T47D (cell line): ENCODE results near the gene PTPN21.

Experiments used
- DNase-seq, 2 experiments: peaks; one replicate each; pipeline versions ENCODE4 v3.0.0 to v3.0.0-alpha.2; 2011 to 2012; ENCODE audit warnings: low read depth in 1 of 2, low spot score in 1 of 2
- JUND ChIP-seq: IDR thresholded peaks from 2 replicates; pipeline ENCODE4 v1.6.1; 2012; ENCODE audit warnings: low read depth
- in situ Hi-C: cut with HindIII; loops from 2 replicates; pipeline ENCODE4 v1.10.0; 2016; ENCODE audit warnings: low sequenced_read_pairs, low pct_unique_long_range_greater_than_20kb

PTPN21 gene

DNA sequence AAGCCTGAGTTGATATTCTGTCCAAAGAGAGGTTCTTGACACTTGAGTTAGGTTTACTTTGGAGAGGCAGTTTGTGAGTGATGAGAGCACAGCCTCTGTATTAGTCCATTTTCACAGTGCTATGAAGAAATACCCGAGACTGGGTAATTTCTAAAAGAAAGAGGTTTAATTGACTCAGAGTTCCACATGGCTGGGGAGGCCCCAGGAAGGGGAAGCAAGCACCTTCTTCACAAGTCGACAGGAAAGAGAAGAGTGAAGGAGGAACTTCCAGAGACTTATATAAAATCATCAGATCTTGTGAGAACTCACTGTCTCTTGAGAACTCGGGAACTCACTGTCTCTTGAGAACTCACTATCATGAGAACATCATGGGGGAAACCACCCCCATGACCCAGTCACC lies 13.4 kb upstream of the PTPN21 start:
- in situ Hi-C loops: no loop called here
- TF ChIP-seq JUND: no peak
- DNase-seq: no peak

DNA sequence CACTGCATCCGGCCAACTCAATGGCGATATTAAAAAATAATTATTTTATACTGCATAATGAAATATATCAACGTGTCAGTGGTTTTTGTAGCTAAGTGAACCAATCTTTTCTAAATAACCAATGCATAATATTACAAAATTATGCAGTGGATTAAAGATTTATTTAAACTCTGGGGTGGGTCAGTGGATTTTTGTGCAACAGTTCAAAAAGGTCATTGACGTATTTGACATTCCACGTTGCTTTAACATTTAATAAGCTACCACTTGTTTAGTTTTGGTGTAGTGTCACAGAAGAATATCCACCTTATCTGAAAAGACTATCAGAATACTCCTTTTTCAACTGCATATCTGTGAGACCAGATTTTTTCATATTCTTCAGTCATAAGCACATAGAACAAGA lies 10.6 kb upstream of the PTPN21 start:
- in situ Hi-C loops: no loop called here
- no peak for TF ChIP-seq JUND
- no peak for DNase-seq

- DNase-seq: no peak
- no peak for TF ChIP-seq JUND
Observed at GRCh38 chr14:88563845-88564244, 9.0 kb upstream of the PTPN21 start.

DNA sequence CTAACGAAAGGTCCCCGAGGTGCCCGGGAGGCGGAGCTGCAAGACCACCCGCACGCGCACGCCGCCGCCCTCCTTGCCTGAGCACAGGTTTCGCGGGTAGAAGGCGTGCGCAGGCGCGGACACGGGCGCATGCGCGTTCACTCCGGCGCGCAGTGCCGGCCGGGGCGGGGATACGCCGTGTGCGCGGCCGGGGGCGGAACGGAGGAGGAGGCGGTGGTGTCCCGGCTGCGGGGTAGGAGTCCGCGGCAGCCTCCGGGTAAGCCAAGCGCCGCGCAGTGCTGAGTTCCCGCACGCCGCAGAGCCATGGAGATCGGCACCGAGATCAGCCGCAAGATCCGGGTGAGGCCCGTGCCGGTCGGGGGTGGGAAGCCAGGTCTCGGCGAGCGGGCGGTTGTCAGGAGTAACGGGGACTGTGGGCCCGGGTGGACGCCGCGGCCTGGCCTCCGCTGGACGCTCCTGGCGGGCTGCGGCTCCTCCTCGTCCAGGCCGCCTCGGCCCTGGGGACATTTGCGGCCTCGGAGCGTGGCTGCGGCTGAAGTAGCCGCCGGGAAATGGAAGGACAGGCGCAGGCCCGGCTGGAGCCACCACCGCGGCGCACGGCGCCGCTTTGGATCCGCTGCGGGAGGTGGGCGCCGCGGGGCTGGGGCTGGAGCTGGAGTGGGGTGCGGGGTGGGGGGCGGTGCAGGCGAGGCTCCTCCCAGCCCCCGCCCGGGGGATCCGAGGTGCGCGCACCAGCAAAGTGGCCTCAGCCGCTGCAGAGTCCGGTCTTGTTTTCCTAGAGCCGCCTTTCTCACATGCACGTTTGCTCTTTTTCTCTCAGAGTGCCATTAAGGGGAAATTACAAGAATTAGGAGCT lies 8.3 kb upstream of the PTPN21 start, which contains the start of gene ZC3H14:
TSS of gene ZC3H14 (plus strand) at position 207 of the 856 bp plus-strand sequence. CDS start at position 304, 97 bp downstream.
- peak; percentile 87 to 94 for DNase-seq

More at GRCh38 chr14:88563845-88564244, 9.0 kb upstream of the PTPN21 start:
- in situ Hi-C loops: no loop called here

DNA sequence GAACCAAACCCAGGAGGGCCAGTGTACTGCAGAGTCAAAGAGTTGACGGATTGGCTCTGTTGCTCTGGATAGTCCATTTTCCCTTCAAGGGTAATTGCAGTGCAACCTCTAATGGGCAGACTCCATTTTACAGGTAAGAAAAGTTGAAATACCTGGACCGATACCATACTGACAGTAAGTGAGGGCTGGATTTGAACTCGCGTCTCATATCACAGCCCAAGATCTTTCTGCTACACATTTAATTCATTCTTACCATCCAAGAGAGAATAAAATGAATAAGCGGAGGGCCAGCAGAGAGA lies 7.7 kb upstream of the PTPN21 start:
- TF ChIP-seq JUND: no peak
- in situ Hi-C loops: no loop called here
- DNase-seq: no peak

More for the DNA sequence above, 8.3 kb upstream of the PTPN21 start, which contains the start of gene ZC3H14:
- no peak for TF ChIP-seq JUND
- in situ Hi-C loops: no loop called here

- in situ Hi-C loops: no loop called here
- DNase-seq: peak; percentile 38 to 63
- TF ChIP-seq JUND: no peak
Observed at GRCh38 chr14:88559852-88560251, 5.0 kb upstream of the PTPN21 start.

GRCh38 chr14:88556581-88556980 lies 1.8 kb upstream of the PTPN21 start:
- in situ Hi-C loops: no loop called here
- no peak for TF ChIP-seq JUND
- DNase-seq: no peak

DNA sequence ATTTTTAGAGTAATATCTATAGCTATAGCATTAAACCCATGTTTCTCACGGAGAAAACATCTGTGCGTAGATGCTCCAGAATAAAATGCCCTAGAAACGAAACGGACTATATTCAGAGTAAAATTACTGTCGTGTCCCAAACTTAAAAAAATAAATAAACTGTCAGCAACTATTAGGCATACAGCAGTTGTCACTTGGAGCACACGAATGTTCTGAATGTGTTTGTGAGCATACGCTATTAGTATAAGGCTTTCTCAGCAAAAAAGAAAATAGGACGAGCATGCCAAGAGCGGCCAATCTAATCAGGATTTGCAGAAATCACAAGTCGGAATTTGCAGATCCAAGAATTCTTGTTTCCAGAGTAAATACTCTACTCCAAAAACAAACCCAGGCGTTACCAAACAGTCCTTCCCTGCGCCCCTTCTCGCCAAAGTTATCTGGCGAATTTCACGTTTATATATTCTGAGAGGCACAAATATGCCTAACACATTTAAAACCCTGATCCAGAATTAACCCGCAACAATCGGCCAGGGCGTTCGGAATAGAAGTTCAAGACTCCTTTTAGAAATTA lies 836 bp downstream of the PTPN21 start:
- TF ChIP-seq JUND: no peak
- in situ Hi-C loops: no loop called here
- no peak for DNase-seq

- no peak for TF ChIP-seq JUND
- DNase-seq: no peak
- in situ Hi-C loops: no loop called here
Observed at GRCh38 chr14:88552876-88553275, 1.9 kb downstream of the PTPN21 start.

DNA sequence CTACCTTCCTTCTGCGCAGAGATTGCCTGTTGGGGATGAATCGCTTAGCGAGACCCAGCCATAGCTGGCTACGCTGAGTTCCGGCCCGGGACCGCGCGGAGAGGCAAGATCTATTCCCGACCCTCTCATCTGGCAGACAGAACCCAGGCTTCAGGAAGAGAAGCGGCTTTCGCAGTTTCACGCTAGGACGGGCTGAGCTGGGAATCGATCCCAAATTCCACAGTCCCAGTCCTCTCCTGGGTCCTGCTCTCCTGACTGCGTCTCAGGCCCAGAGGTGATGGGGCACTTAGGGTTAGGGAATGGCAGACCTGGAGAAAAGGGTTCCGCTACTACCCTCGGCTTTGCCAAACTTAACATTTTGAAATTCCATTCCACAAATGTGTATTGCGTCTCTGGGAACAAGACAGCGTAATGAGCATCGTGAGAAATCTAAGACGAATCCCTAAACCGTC lies 2.8 kb downstream of the PTPN21 start:
- DNase-seq: no peak
- TF ChIP-seq JUND: no peak
- in situ Hi-C loops: no loop called here

DNA sequence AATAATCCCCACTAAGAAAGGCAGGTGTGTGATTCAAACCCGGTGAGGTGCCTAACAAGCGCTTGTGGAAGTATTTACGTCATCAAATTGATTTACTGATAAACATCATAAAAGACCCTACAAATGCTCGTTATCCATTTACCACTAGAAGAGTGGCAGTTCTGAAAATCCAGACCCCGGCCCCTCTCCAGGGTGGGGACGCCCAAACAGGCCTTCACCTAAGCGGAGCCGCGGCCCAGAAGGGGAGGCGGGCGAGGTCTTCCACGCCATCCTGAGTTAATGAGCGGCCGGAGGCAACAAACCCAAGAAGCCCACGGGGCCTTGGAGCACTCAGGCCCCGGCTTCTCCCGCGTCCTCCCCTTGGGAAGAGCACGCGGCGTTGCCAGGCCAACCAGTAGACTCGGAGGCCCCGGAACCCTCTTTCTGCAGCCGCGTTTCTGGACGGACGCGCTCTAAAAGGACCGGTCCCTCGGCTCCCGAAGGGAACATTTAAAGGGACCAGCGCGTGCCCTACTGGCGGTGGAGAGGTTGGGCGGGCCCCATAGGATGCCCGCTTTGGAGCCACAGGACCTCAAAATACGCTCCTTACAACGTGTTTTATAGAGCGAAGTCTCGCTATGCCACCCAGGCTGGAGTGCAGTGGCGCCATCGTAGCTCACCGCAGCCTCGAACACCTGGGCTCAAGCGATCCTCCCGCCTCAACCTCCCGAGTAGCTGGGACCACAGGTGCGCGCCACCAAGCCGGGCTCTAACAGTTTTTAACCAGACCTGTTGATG lies 3.5 kb downstream of the PTPN21 start:
- TF ChIP-seq JUND: no peak
- peak; percentile 74 to 95 for DNase-seq
- in situ Hi-C loops: no loop called here

- in situ Hi-C loops: no loop called here
- no peak for DNase-seq
- TF ChIP-seq JUND: no peak
Observed at GRCh38 chr14:88550078-88550477, 4.7 kb downstream of the PTPN21 start.

GRCh38 chr14:88547386-88547780 lies 7.4 kb downstream of the PTPN21 start:
- DNase-seq: no peak

More at GRCh38 chr14:88547386-88547780, 7.4 kb downstream of the PTPN21 start:
- TF ChIP-seq JUND: no peak
- in situ Hi-C loops: no loop called here
